BLaER1 treated with 17β-estradiol and CSF1 and Interleukin-3, amounts not matched to agents 10 nM and 100 nM (cell line): Measurements from ENCODE around the gene ITGA2B.
"Not testable (repeated sequence)": the region's sequence is repeated elsewhere in the genome, so short reads cannot be mapped to it uniquely, and the experiment has no call there.

Experiments used
- H3K27ac ChIP-seq, 11 experiments: shearing (Covaris generic); formaldehyde crosslinking; 2 replicates each; pipeline ENCODE4 v1.8.1; 2022
- H3K27me3 ChIP-seq, 11 experiments: shearing (Covaris generic); formaldehyde crosslinking; 2 replicates each; pipeline ENCODE4 v1.8.1; 2022
- H3K36me3 ChIP-seq, 11 experiments: shearing (Covaris generic); formaldehyde crosslinking; 2 replicates each; pipeline ENCODE4 v1.8.1; 2022
- H3K4me1 ChIP-seq, 10 experiments: shearing (Covaris generic); formaldehyde crosslinking; 2 replicates each; pipeline ENCODE4 v1.8.1; 2022
- H3K4me2 ChIP-seq, 11 experiments: shearing (Covaris generic); formaldehyde crosslinking; 2 replicates each; pipeline ENCODE4 v1.8.1; 2022
- H3K4me3 ChIP-seq, 10 experiments: shearing (Covaris generic); formaldehyde crosslinking; 2 replicates each; pipeline ENCODE4 v1.8.1; 2022
- H3K9ac ChIP-seq, 11 experiments: shearing (Covaris generic); formaldehyde crosslinking; 2 replicates each; pipeline ENCODE4 v1.8.1; 2022
- H3K9me3 ChIP-seq, 11 experiments: shearing (Covaris generic); formaldehyde crosslinking; replicated peaks in 1 of 11; 2 replicates each; pipeline ENCODE4 v1.8.1; 2022
- H4K20me1 ChIP-seq, 11 experiments: shearing (Covaris generic); formaldehyde crosslinking; 2 replicates each; pipeline ENCODE4 v1.8.1; 2022
- Cebpa-rat ChIP-seq, 11 experiments: shearing (Covaris generic); IDR thresholded peaks; 2 replicates each; pipeline ENCODE4 v1.8.1; 2022

The ITGA2B gene

DNA sequence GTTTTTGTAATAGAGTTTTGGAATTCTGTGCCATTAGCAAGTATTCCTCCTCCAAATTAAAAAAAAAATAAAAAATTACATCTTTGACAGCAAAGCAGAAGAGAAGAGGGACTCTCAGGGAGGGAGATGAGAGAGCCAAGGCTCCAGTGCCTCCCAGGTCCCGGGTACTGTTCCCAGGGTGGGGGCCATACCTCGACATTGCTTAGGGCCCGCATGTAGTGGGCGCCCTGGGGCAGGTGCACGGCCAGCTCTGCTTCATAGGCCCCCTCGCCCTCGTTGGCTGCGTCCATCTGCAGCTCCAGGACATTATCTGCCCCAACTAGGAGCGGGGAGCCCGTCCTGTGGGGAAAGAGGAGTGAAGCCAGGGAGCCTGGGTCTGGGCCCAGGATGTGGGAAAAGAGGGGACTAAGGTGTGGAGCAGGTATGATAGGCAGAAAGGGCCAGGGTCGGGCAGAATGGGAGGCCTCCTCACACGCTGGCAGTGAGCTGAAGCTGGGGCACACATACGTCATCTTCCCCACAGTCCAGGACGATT, 11.2 kb downstream of the ITGA2B start:
- Histone ChIP-seq H3K4me2 (no peak overlapping the region), H3K9me3 (no peaks in the 10 kb centered on the region), H3K27ac (no peak overlapping the region), H3K9ac (no peak overlapping the region), H4K20me1 (no peaks in the 10 kb centered on the region; a peak in 2 of 22 replicates), H3K36me3 (no peaks in the 10 kb centered on the region), H3K4me3 (no peak overlapping the region), H3K27me3 (no peaks in the 10 kb centered on the region), H3K4me1 (peaks cover 0 to 24% (median 10%) of the 10 kb centered on the region in 10 experiments; a peak in 17 of 20 replicates)
- TF ChIP-seq Cebpa-rat (IDR thresholded peaks at IDR 0.05), result no peak

DNA sequence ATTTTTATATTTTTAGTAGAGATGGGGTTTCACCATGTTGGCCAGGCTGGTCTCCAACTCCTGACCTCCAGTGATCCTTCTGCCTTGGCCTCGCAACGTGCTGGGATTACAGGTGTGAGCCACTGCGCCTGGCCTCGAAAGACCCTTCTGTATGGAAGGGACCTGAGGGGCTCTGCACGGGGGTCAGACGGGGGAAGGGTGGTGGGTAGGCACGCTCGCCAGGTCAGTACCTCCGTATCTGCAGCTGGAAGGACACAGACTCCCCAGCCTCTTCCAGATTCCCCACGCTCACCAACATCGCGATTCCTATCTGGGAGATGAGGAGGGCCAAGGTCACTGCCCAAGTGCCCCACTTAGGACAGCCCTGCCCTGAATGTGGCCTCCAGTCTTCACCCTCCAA, 12.7 kb downstream of the ITGA2B start:
- no peak overlapping the region for H3K4me3 ChIP-seq
- H3K9me3 ChIP-seq, result no peaks in the 10 kb centered on the region
- no peak for TF ChIP-seq Cebpa-rat (IDR thresholded peaks at IDR 0.05)
- no peaks in the 10 kb centered on the region; a peak in 2 of 22 replicates for H4K20me1 ChIP-seq
- no peak overlapping the region for H3K4me2 ChIP-seq
- H3K36me3 ChIP-seq, result no peaks in the 10 kb centered on the region
- H3K4me1 ChIP-seq, result peaks cover 0 to 18% (median 9%) of the 10 kb centered on the region in 10 experiments; a peak in 17 of 20 replicates
- H3K27ac ChIP-seq, result no peak overlapping the region
- H3K27me3 ChIP-seq, result no peaks in the 10 kb centered on the region
- H3K9ac ChIP-seq, result no peak overlapping the region

DNA sequence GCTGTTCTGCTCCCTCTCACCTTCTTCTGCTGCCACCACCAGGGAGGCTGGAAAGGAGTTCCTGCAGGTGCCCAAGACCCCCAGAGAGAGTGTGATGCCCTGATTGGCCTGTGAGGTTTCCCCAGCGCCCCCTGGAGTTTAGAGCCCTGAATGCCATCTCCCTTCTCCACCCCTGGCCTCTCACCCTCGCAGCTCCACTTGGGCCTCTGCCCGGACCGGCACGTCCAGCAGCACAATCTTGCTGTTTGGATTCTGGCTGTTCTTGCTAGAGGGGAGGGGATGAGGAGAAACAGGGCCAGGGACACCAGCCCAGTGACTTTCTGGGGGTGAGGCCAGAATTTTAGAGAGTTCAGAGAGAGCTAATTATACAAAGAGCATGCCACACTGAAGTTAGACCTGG, 13.3 kb downstream of the ITGA2B start:
- Histone ChIP-seq H3K4me1 (peaks cover 0 to 18% (median 8%) of the 10 kb centered on the region in 10 experiments; a peak in 16 of 20 replicates), H3K4me3 (no peak overlapping the region), H3K9ac (no peak overlapping the region), H3K4me2 (no peak overlapping the region), H3K27ac (no peak overlapping the region), H3K27me3 (no peaks in the 10 kb centered on the region), H3K36me3 (no peaks in the 10 kb centered on the region), H3K9me3 (no peaks in the 10 kb centered on the region), H4K20me1 (no peaks in the 10 kb centered on the region; a peak in 2 of 22 replicates)
- no peak for TF ChIP-seq Cebpa-rat (IDR thresholded peaks at IDR 0.05)

DNA sequence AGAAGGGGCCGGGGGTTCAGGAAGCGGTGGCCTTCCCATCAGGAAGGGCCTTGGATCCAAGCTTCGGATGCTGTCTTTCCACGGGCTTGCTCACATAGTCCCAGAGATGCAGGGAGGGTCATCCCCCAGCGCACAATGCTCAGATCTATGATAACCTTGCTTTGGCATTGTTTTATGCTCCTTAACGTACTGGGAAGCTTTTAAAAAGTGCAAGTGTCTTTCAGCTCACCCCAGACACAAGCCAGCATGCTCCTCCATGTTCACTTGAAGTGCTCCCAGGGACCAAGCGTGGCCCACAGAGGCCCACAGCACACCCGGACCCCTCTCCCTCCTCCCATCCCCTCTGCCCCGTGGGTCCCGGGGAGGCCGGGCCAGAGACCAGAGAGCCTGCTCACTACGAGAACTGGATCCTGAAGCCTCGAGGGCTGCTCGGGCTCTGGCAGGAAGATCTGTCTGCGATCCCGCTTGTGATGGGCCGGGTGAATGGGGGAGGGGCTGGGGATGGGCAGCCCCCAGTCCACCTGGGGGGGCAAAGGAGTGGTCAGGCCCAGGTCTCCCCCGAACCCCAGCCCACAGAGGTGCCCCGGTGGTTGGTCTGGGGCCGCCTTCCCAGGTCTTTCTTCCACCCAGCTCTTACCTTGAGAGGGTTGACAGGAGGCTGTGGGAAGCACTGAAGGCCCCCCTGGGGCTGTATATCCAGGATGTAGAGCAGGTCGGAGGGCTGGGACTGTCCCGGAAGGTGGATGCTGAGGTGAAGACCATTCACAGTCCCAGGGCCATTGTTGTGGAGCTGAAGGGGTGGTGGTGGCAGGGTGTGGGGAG, 14.0 kb downstream of the ITGA2B start:
- Histone ChIP-seq H3K9me3 (no peaks in the 10 kb centered on the region), H3K36me3 (no peaks in the 10 kb centered on the region), H3K4me2 (peak overlapping the region in 2 of 11 experiments; percentile 56 to 57; a peak in 3 of 22 replicates), H3K27me3 (no peaks in the 10 kb centered on the region), H3K27ac (no peak overlapping the region), H3K4me1 (peaks cover 0 to 18% (median 8%) of the 10 kb centered on the region in 10 experiments; a peak in 16 of 20 replicates), H4K20me1 (no peaks in the 10 kb centered on the region; a peak in 1 of 22 replicates), H3K4me3 (no peak overlapping the region), H3K9ac (no peak overlapping the region)
- TF ChIP-seq Cebpa-rat (IDR thresholded peaks at IDR 0.05), result no peak

DNA sequence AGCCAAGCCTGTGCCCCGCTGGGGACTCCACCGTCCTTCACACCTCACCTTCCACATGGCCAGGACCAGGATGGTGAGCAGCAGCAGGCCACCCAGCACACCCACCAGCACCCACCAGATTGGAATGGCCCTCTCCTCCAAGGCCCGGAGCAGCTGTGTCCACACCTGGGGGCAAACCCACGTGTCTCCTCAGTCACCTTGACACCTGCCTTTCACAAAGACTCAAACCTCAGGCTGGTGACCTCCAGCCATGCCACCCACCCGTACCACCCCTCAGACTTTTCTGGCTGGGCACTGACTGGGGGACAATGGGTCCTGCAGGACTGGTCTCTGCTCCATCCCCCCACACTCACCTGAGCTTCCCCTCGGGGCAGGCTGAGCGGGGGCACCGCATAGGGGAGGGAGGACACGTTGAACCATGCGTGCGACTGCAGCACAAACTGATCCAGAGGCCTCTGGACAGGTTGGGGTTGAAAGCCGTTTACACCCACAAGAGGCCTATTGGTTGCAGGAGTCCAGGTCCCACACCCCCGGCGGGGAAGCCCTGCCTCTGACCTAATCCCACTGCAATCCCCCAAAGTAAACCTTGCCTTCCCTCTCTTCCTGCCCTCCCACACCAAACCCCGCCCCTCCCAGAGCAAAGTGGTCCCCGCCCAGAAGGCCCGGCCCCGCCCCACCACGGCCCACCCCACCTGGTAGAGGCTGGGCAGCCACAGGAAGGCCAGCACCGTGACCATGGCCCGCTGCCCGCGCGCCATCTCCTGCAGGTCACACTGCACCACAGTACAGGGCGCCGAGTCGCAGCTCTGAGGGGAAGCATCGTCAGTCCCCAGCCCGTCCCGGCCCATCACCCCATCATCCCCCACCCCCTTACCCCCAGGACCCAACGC, 14.9 kb downstream of the ITGA2B start:
- Histone ChIP-seq H3K4me3 (no peak overlapping the region), H3K4me2 (peak overlapping the region in 9 of 11 experiments; percentile 25 to 66 (median 56); a peak in 18 of 22 replicates), H3K9me3 (peaks cover 0 to 1% (median 0%) of the 10 kb centered on the region in 11 experiments; a peak in 1 of 22 replicates), H3K36me3 (no peaks in the 10 kb centered on the region), H3K27ac (no peak overlapping the region), H4K20me1 (no peaks in the 10 kb centered on the region), H3K4me1 (peaks cover 0 to 18% (median 8%) of the 10 kb centered on the region in 10 experiments; a peak in 16 of 20 replicates), H3K9ac (no peak overlapping the region), H3K27me3 (no peaks in the 10 kb centered on the region)
- TF ChIP-seq Cebpa-rat (IDR thresholded peaks at IDR 0.05), result no peak

DNA sequence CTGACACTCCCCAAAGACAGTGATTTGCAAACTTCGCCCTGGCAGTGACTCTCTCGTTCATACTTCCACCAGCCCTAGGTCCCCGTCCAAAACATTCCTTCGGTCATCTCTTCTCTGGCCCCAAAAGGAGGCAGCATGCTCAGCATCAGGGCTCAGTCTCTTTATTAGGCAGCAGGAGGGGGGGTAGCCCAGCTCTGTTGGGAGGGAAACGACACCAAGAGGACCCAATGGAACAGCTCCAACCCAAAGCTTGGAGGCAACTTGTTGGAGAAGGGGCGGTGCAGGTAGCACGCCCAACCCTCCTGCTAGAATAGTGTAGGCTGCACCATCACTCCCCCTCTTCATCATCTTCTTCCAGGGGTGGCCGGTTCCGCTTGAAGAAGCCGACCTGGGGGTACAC, 17.4 kb downstream of the ITGA2B start:
- peaks cover 0 to 5% (median 0%) of the 10 kb centered on the region in 11 experiments; a peak in 1 of 22 replicates for H3K9me3 ChIP-seq
- no peak overlapping the region for H3K4me2 ChIP-seq
- no peak overlapping the region for H3K4me3 ChIP-seq
- H3K36me3 ChIP-seq, result no peaks in the 10 kb centered on the region
- no peaks in the 10 kb centered on the region for H3K27me3 ChIP-seq
- TF ChIP-seq Cebpa-rat (IDR thresholded peaks at IDR 0.05), result no peak
- no peak overlapping the region for H3K9ac ChIP-seq
- H3K27ac ChIP-seq, result no peak overlapping the region
- peaks cover 0 to 18% (median 8%) of the 10 kb centered on the region in 10 experiments; a peak in 16 of 20 replicates for H3K4me1 ChIP-seq
- no peaks in the 10 kb centered on the region for H4K20me1 ChIP-seq

DNA sequence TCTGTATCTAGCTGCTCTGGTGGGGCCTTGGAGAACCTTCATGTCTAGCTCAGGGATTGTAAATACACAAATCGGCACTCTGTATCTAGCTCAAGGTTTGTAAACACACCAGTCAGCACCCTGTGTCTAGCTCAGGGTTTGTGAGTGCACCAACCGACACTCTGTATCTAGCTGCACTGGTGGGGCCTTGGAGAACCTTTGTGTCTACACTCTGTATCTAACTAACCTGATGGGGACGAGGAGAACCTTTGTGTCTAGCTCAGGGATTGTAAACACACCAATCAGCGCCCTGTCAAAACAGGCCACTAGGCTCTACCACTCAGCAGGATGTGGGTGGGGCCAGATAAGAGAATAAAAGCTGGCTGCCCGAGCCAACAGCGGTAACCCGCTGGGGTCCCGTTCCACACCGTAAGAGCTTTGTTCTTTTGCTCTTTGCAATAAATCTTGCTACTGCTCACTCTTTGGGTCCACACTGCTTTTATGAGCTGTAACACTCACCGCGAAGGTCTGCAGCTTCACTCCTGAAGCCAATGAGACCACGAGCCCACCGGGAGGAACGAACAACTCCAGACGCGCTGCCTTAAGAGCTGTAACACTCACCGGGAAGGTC, 19.9 kb downstream of the ITGA2B start:
- H3K4me1 ChIP-seq, H3K27ac ChIP-seq, H3K4me2 ChIP-seq: not testable (repeated sequence)

DNA sequence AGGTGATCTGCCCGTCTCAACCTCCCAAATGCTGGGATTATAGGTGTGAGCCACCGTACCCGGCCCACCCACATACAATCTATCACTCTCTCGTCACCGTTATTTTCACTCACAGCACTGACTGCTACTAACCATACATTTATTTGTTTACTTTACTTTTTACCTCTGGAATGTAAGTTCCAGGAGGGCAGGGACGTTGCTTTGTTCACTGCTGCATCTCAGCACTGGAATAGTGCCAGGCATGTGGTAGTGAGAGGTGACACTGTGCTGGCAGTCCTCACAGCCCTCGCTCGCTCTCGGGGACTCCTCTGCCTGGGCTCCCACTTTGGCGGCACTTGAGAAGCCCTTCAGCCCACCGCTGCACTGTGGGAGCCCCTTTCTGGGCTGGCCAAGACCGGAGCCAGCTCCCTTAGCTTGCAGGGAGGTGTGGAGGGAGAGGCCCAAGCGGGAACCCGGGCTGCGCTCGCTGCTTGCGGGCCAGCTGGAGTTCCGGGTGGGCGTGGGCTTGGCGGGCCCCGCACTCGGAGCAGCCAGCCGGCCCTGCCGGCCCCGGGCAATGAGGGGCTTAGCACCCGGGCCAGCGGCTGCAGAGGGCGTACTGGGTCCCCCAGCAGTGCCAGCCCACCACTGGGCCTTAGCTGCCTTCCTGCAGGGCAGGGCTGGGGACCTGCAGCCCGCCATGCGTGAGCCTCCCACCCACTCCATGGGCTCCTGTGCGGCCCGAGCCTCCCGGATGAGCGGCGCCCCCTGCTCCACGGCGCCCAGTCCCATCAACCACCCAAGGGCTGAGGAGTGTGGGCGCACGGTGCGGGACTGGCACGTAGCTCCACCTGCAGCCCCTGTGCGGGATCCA, 20.8 kb downstream of the ITGA2B start:
- H3K36me3 ChIP-seq, H3K27ac ChIP-seq, H4K20me1 ChIP-seq, H3K4me1 ChIP-seq, H3K4me2 ChIP-seq, H3K9ac ChIP-seq, H3K27me3 ChIP-seq, H3K9me3 ChIP-seq, H3K4me3 ChIP-seq: not testable (repeated sequence)

More for the DNA sequence above, 19.9 kb downstream of the ITGA2B start:
- not testable (repeated sequence) for H3K36me3 ChIP-seq, H3K27me3 ChIP-seq, H3K9me3 ChIP-seq, H3K9ac ChIP-seq, H3K4me3 ChIP-seq, H4K20me1 ChIP-seq
